Heart left ventricle (tissue), 16 donors: ENCODE measurements around the gene SPATS2L. TPM values are rescaled to one million over a fixed set of nuclear protein-coding genes. Genes with fewer than 3 reads are reported as not detected.

Experiments used
- ATAC-seq, 4 donors: fragments of 200-7000 bp; cut with Tn5 transposase; one replicate each; pipeline ENCODE4 v1.9.1; 2020 to 2022; ENCODE audit warnings: moderate library complexity in 4 of 4, mild to moderate bottlenecking in 3 of 4, moderate number of reproducible peaks in 1 of 4
- DNase-seq, 5 donors: peaks; one replicate each; pipeline ENCODE4 v3.0.0-alpha.2; 2020
- H3K27ac ChIP-seq, 12 donors: fragments of 200-600 bp; sonication (generic) in 4 of 12; one replicate each; pipeline versions ENCODE4 v1.5.0 to v1.8.0; 2016 to 2022; ENCODE audit warnings: mild to moderate bottlenecking in 2 of 12
- H3K27me3 ChIP-seq, 9 donors: fragments of 200-600 bp; sonication (generic) in 2 of 9; one replicate each; pipeline versions ENCODE4 v1.5.1 to v1.8.0; 2016 to 2022; ENCODE audit warnings: mild to moderate bottlenecking in 3 of 9
- H3K36me3 ChIP-seq, 9 donors: fragments of 200-600 bp; sonication (generic) in 2 of 9; one replicate each; pipeline versions ENCODE4 v1.5.0 to v1.8.0; 2018 to 2022; ENCODE audit warnings: mild to moderate bottlenecking in 2 of 9
- H3K4me1 ChIP-seq, 12 donors: fragments of 200-600 bp; sonication (generic) in 4 of 12; one replicate each; pipeline versions ENCODE4 v1.5.0 to v1.8.0; 2016 to 2022; ENCODE audit warnings: mild to moderate bottlenecking in 3 of 12
- H3K4me3 ChIP-seq, 12 donors: fragments of 200-600 bp; sonication (generic) in 4 of 12; one replicate each; pipeline versions ENCODE4 v1.5.0 to v1.8.0; 2017 to 2022; ENCODE audit warnings: mild to moderate bottlenecking in 9 of 12, moderate library complexity in 4 of 12
- H3K9me3 ChIP-seq, 12 donors: fragments of 200-600 bp; sonication (generic) in 4 of 12; one replicate each; pipeline versions ENCODE4 v1.5.0 to v1.8.0; 2016 to 2022; ENCODE audit warnings: mild to moderate bottlenecking in 1 of 12
- POLR2A ChIP-seq, 2 donors: fragments of 450-650 bp; IDR thresholded peaks; one replicate each; pipeline ENCODE4 v1.6.1; 2017; ENCODE audit warnings: antibody characterized with exemption in 2 of 2, mild to moderate bottlenecking in 2 of 2, moderate library complexity in 2 of 2
- WGBS, 4 donors: extraction: QIAGEN DNeasy Blood & Tissue Kit in 2 of 4; methylation state at CpG; one replicate each; pipeline versions ENCODE4 v1.1.5 to v1.1.7; 2013 to 2018; 5-methylcytosine and 5-hydroxymethylcytosine counted together
- intact Hi-C, 10 donors: fragments of 100-400 bp; cut with DNase I; formaldehyde crosslinking; loops; one replicate each; pipeline versions ENCODE4 v1.11.1 to v1.14.2; 2022
- polyA plus RNA-seq, 2 donors: library from polyadenylated mRNA; stranded (reverse); fragments of 200-250 nt; gene quantifications; one replicate each; pipeline ENCODE4 v1.2.3, GENCODE V29; 2013
- total RNA-seq, 9 donors: library from RNA; depleted of rRNA in 2 of 9; stranded (reverse); fragments of >200 nt in 2 of 9; fragmentation: NEBNext Ultra II Directional in 3 of 9; extraction: Animal tissue kit (Norgen Biotek cat#: 25700) in 3 of 9; gene quantifications; one replicate each; pipeline versions ENCODE4 v1.1.0 to v1.2.4, GENCODE V29; 2016 to 2023
- TF ChIP-seq, protein P1 (sequence below), 12 donors: fragments of 200-600 bp; sonication (generic) in 4 of 12; IDR thresholded peaks; one replicate each; pipeline versions ENCODE4 v1.5.0 to v1.8.0; 2018 to 2022; ENCODE audit warnings: antibody characterized with exemption in 12 of 12, mild to moderate bottlenecking in 5 of 12
- donor health status: ischemic (EF 13 %, LVEDD 7.1; RV severe dilation, severe dysfunction).
- donor health status: healthy with polysubstance abuse.
- donor health status: DM: no; HTN: yes; CAD: no.
- donor health status: DM: no; HTN: no; CAD: no.
- donor health status: ischemic (EF 25% LVEDD 6.9; RV normal size, moderate dysfunction).
- donor health status: ischemic (EF 25% LVEDD 5.7; RV mildly dilated, moderate dysfunction).
- donor health status: healthy.
- donor health status: DM: yes; HTN: yes; CAD: no.
- donor health status: ischemic (EF 35%, LVEDD 5.7; RV mildly dilated, moderate dysfunction).
- donor health status: nonischemic (EF 11% LVEDD 7.7; RV severe dilation, severe dysfunction).
- donor health status: DM: yes; HTN: yes; CAD: no.
- donor health status: PGD.
- donor health status: ischemic (EF 29% LVEDD 5.4; RV normal size, mild dysfunction).
- donor health status: nonischemic (EF 23%, LVEDD 6.1; RV moderate dilation, normal function).

The SPATS2L gene
- total and polyA plus RNA-seq, 11 donors = 34.9 to 177 (median 102) TPM

GRCh38 chr2:200310545-200310971 lies 4.1 kb downstream of the SPATS2L start:
- no peak for ATAC-seq
- Histone ChIP-seq H3K27me3 (no peaks in the 10 kb centered on the region), H3K36me3 (no peaks in the 10 kb centered on the region), H3K9me3 (no peaks in the 10 kb centered on the region), H3K27ac (peak overlapping the region in 2 of 12 donors; percentile 28 to 46), H3K4me1 (peaks cover 0 to 67% (median 29%) of the 10 kb centered on the region in 12 donors), H3K4me3 (no peak overlapping the region)
- no peak for DNase-seq
- 84 to 92% (median 91%) methylated on average over 2 of the region's 2 CpGs for WGBS, 4 donors
- intact Hi-C loops = loop anchor here in 1 of 10 donors (5.0 kb wide), 1 partner anchor 323 kb away; no protein-coding TSS in a partner anchor
- no peak for TF ChIP-seq POLR2A (IDR thresholded peaks at IDR 0.05)
- TF ChIP-seq, protein P1, sequence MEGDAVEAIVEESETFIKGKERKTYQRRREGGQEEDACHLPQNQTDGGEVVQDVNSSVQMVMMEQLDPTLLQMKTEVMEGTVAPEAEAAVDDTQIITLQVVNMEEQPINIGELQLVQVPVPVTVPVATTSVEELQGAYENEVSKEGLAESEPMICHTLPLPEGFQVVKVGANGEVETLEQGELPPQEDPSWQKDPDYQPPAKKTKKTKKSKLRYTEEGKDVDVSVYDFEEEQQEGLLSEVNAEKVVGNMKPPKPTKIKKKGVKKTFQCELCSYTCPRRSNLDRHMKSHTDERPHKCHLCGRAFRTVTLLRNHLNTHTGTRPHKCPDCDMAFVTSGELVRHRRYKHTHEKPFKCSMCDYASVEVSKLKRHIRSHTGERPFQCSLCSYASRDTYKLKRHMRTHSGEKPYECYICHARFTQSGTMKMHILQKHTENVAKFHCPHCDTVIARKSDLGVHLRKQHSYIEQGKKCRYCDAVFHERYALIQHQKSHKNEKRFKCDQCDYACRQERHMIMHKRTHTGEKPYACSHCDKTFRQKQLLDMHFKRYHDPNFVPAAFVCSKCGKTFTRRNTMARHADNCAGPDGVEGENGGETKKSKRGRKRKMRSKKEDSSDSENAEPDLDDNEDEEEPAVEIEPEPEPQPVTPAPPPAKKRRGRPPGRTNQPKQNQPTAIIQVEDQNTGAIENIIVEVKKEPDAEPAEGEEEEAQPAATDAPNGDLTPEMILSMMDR (IDR thresholded peaks at IDR 0.05) = no peak

GRCh38 chr2:200311139-200311538 lies 4.6 kb downstream of the SPATS2L start:
- Histone ChIP-seq H3K4me1 (peaks cover 0 to 68% (median 32%) of the 10 kb centered on the region in 12 donors), H3K36me3 (no peaks in the 10 kb centered on the region), H3K9me3 (no peaks in the 10 kb centered on the region), H3K27me3 (no peaks in the 10 kb centered on the region), H3K4me3 (no peak overlapping the region), H3K27ac (peak overlapping the region in 5 of 12 donors; percentile 28 to 46 (median 38))
- WGBS, 4 donors = 60 to 79% (median 75%) methylated on average over 3 of the region's 3 CpGs
- DNase-seq (no peak), ATAC-seq (no peak)
- intact Hi-C loops = loop anchor here in 1 of 10 donors (5.0 kb wide), 1 partner anchor 324 kb away; no protein-coding TSS in a partner anchor
- TF ChIP-seq, protein P1 (IDR thresholded peaks at IDR 0.05) = no peak
- no peak for TF ChIP-seq POLR2A (IDR thresholded peaks at IDR 0.05)

- DNase-seq = no peak
- H3K9me3 ChIP-seq = no peaks in the 10 kb centered on the region
- H3K4me3 ChIP-seq = no peak overlapping the region
- no peak for TF ChIP-seq POLR2A (IDR thresholded peaks at IDR 0.05)
- WGBS, 4 donors = 85 to 90% (median 86%) methylated on average over 7 of the region's 7 CpGs
- no peak for ATAC-seq
- no peaks in the 10 kb centered on the region for H3K27me3 ChIP-seq
- H3K27ac ChIP-seq = no peak overlapping the region
- H3K36me3 ChIP-seq = no peaks in the 10 kb centered on the region
- intact Hi-C loops = loop anchor here in 1 of 10 donors (5.0 kb wide), 1 partner anchor 328 kb away; no protein-coding TSS in a partner anchor
- H3K4me1 ChIP-seq = peaks cover 0 to 82% (median 40%) of the 10 kb centered on the region in 12 donors
Observed at GRCh38 chr2:200314976-200315567, 8.6 kb downstream of the SPATS2L start.

- Histone ChIP-seq H3K4me3 (no peak overlapping the region), H3K36me3 (no peaks in the 10 kb centered on the region), H3K27me3 (no peaks in the 10 kb centered on the region), H3K27ac (no peak overlapping the region), H3K4me1 (peaks cover 3 to 77% (median 43%) of the 10 kb centered on the region in 12 donors), H3K9me3 (no peaks in the 10 kb centered on the region)
- TF ChIP-seq, protein P1 (IDR thresholded peaks at IDR 0.05) = no peak
- no peak for TF ChIP-seq POLR2A (IDR thresholded peaks at IDR 0.05)
- intact Hi-C loops = no loop called here
- DNase-seq = no peak
- 56 to 72% (median 66%) methylated on average over 3 of the region's 3 CpGs for WGBS, 4 donors
- ATAC-seq = no peak
Observed at GRCh38 chr2:200317975-200318374, 11.5 kb downstream of the SPATS2L start.
